IPS-NIHi11 (cell line): ENCODE measurements around the gene ANKH.

Experiments used
- DNase-seq: peaks from one replicate; pipeline ENCODE4 v3.0.0; 2012; ENCODE audit warnings: mixed read lengths, low spot score

Gene ANKH

DNA sequence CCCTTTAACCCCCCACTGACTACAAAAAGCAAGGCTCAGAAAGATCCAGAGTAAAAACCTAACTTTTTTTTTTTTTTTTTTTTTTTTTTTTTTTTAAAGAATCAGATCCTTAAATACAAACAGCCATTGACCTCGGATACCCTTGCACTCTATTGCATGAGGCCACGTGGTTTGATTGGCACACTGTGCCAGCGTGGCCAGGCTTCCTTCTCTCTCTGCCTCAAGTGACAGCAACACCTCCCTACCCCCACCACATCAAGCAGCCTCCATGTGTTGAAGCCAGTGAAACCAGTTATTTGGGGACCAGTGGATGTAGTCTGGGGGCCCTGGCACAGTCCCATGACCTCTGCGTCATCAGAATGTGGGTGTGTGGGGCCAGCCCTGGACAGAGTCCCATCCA is 135.6 kb downstream of the ANKH start:
- DNase-seq = no peak

GRCh38 chr5:14734396-14734795 is 137.2 kb downstream of the ANKH start:
- no peak for DNase-seq

DNA sequence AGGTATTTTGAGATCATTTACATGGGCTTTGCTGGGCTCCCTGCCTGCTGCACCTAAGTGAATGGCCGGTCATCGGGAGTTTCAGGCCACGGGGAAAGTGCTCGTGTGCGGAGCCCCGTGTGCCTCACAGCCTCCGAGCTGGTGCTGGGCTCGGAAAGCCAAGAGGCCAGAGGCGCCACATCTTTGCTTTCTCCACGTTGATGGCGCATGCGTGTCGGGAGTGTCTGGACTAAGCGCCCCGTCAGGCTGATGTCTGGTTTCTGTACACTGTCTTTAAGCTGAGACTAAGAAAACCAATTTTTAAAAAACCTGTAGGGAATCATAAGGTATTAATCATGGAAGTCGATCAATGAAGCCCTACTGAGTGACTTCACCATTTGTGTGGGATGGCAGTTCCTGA is 137.9 kb downstream of the ANKH start:
- no peak for DNase-seq

- no peak for DNase-seq
Observed at GRCh38 chr5:14732991-14733390, 138.6 kb downstream of the ANKH start.

DNA sequence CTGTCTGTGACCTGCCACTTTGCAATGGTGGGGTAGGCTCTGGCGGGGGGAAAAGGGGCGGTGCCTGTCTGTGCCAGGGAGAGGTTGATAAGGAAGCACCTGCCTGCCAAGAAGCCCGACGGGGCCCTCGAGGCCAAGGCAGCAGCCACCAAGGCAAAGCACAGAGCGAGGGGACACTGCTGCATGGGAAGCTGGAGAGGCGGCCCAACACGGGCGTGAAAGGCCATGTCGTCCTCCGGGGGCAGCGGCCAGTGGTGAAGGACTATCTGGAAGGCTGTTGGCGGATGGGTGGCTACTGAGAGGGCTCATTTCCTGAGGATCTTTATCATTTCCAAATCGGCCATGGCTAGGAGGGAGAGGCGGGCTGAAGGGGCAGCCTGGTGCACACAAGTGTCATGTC is 140.7 kb downstream of the ANKH start:
- DNase-seq = no peak

DNA sequence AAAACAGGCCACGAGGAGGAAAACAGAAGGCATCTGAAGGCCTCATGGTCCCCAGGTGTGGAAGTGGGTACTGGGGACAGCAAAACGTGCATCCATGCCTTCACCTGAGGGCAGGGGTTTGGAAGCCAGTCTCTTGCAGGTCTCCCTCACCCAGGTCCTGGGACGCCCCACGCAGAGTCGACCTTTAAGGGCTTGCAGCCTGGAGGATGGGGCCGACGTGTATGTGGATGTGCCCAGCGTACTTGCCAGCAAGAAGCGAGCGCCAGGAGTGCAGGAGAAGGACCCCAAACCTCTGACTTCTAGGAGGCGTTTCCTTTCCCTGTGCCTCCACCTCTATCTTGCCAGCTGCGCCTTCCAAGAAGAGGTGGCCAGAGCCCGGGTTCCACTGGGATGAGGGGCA is 141.1 kb downstream of the ANKH start:
- DNase-seq = no peak

DNA sequence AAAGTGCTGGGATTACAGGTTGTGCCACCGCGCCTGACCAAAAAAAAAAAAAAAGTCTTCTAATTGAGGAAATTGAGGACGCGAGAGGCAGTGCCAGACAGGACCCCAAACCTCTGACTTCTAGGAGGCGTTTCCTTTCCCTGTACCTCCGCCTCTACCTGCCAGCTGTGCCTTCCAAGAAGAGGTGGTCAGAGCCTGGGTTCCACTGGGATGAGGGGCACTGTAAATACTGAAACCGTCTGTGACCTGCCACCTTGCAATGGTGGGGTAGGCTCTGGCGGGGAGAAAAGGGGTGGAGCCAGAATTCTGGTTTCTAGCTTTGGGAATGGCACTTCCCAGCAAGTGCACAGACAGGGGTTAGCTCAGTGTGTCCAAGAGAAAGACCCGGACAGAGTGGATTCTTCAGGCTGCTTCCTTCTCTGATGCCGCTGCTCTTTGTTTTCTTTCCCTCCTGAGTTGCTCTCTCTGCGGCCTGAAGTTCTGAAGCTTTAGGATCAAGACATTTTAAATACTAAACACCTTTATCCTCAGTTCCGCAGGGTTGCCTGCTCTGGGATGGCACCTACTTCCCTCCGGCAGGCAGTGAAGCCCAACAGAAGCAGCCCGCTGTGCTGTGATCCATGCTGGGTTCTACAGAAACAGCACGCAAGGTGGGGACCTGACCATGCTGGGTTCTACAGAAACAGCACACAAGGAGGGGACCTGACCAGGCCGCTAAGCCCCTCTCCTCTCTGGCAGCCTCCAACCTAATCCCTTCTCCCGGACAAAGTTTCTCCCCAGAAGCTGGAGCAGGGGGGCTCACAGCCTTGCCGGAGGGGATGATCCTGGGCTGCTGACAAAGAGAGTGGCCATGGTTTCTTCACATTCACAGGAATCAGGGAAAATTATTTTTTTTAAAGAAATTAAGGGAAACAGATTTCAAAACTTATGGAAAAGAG is 141.9 kb downstream of the ANKH start:
- no peak for DNase-seq

DNA sequence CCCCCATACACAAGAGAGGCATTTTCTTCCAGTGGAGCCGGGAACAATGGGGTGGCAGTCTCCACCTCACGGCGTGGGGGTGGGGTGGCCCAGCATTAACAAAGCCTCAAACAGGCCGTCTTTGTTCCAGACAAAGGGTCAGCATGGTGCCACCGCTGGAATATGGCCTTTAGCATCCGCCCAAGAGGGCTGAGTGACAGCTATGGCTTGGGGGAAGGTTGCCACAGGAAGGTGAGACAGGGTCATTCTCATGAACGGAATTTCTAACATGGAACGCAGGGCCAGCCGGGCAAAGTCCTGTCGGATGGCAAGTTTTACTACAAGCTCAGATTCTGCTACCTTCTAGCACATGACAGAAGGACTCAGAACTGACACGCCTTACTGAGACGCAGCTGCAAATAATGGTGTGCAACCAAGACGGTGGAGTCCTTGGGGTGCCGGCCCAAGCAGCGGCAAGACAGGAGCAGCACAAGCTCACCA is 143.1 kb downstream of the ANKH start:
- peak; percentile 82 for DNase-seq

DNA sequence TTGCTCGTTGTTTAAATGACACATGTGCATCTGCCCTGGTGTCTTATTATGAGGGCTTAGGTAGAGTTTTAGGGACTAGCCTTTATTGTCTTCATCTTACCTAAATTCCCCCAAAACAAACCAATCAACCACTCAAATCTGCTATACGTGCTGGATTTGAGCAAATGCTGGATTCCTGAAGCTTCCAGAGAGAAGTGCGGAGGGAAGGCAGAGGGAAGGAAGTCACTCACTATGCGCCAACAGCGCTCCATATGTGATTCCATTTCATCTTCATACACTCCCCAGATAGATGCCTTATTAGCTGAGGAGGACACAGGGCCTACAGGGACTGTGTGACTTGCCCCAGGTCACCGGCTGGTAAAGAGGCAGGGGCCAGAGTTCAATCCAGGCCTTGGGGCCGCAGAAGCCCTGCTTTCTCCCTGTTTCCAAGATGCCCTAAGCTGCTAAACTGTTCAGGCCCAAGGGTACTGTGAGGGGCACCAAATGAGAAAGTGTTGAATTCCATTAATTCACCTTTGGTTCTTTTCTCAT is 143.6 kb downstream of the ANKH start:
- DNase-seq = no peak

- peak; percentile 71 for DNase-seq
Observed at GRCh38 chr5:14727428-14727865, 144.1 kb downstream of the ANKH start.

DNA sequence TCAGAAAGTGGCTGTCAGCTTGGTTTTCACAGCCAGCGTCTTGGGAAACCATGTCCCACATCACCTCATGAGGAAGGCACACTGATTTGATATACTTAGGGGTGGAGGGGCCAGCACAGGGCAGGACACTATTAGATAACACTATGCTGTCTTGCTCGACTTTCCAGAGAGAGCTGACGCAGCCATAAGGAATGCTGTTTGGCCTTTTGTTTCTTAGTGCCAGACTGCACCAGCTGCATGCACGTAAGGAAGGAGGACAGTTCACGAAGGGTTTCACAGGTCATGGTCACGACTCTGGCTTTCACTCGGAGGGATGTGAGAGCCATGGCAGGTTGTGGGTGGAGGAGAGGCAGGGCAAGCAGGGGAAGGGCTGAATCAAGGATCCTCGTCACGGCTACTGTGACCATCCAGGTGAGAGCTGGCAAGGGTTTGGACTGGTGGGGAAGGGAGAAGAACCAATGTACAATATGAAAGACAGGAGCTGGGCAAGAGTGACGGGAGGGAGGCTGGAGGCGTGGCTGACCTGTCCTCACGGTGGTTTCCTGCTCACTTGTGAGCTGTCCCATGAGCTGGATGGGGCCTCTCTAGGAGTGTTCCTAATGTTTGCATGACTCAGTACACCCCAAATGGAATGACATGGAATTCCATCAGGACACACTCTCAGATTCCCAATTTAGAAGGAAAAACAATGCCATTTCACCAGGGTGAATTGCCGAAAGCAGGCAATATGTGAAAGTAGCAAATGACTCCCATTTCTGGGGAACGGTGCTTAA is 145.3 kb downstream of the ANKH start:
- no peak for DNase-seq

- no peak for DNase-seq
Observed at GRCh38 chr5:14724633-14725032, 146.9 kb downstream of the ANKH start.

DNA sequence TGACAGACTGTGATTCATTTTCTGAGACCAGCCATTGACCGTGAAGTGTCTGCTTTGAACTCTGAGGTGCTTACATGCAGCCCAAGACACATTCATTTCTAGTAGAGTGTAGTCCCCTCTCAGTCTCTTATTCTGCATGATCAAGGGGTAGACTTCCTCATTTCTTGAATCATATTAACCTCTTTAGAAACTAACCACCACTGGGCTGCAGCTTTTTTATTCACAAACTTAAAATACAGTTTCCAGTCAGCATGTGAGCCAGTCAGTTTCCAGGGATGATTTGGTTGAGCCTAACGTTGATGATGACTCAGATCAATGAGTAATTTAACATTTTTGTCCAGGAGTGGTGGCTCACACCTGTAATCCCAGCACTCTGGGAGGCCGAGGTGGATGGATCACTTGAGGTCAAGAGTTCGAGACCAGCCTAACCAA is 147.9 kb downstream of the ANKH start:
- no peak for DNase-seq

DNA sequence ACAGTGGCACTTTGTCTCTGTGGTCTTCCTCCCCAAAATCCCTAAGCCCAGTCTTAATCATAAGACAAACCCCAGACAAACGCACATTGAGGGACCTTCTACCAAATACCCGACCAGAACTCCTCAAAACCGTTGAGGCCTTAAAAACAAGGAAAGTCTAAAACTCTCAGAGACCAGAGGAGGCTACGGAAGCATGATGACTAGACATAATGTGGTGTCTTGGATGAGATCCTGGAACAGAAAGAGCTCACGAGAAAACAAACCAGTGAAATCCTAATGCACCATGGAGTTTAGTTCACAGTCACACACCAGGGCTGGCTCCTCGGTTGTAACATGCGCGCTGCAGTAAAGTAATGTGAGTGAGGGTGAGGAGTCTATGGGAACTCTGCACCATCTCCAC is 148.7 kb downstream of the ANKH start:
- DNase-seq = no peak

GRCh38 chr5:14721990-14722656 is 149.5 kb downstream of the ANKH start:
- DNase-seq = no peak

GRCh38 chr5:14720236-14720923 is 151.2 kb downstream of the ANKH start:
- DNase-seq = no peak

- DNase-seq = no peak
Observed at GRCh38 chr5:14718778-14719177, 152.8 kb downstream of the ANKH start.

DNA sequence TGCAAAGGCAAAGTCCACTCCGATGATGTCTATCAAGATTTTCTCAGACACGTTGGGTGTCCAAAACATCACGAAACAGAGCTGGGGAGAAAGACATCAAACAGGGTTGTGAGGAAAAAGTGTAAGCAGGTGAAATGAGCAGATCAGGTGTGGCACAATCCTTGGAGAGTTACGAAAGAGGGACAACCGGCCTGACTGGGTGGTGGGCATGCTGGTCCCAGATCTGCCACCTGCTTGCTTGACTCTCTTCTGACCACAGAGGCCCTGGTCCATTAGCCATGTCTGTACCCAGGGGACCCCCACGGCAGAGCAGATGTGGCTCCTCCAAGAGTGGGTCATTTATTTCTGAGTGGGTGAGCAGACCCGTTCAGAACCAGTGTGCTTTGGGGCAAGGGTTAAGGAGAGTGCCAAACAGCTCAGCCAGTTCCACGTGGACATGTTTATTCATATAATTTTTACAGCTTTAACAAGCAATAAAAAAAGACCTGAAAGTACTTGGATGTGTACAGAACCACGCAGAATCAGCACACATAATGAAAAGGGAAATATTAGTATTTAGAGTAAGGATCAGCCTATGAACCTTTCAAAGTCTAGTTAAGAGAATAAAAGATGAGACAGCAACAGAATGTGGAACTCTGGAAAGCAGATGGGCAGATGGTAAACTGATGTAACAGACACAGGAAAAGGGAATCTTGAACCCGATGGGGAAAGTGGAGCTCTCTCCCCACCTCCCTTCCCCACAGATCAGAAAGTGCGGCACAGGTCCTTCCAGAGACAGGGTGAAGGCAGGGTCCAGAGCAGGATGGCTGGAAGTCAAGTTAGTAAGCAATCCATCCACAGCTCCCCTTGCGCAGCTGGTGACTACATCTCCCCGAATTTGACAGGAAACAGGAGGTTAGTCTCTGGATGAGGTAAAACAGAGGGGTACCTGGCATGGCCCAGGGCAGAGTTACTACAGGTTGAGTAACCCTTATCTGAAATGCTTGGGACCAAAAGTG is 154.5 kb downstream of the ANKH start:
- no peak for DNase-seq

- no peak for DNase-seq
Observed at GRCh38 chr5:14715481-14715880, 156.1 kb downstream of the ANKH start.

DNA sequence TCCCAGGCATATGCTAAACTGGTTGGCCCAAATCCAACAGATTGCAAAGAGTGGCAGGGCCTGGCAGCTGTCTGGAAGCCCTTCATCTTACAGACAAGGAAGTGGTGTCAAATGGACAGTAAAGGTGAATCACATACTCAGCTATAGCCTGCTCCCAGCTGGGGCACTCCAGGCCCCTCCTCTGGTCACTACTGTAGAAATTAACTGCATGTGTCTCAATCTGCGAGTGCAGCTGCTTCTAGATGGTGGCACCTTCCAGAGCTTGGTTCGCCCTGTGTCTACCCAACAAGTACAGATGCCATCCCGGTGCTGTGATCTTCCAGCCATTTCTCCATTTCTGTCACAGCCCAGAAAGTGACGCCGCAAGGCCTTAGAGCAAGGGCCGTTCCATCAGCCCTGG is 156.9 kb downstream of the ANKH start:
- no peak for DNase-seq
